DND-41 (cell line): ENCODE results near the gene HNRNPU.

Experiments
- ATAC-seq: fragments of 200-7000 bp; cut with Tn5 transposase; 3 replicates; pipeline ENCODE4 v1.9.1; 2021; ENCODE audit warnings: low read depth; ENCODE audit not compliant: insufficient read depth
- DNase-seq: peaks from one replicate; pipeline ENCODE4 v3.0.0-alpha.2; 2020
- H2AFZ ChIP-seq: 2 replicates; pipeline ENCODE4 v1.6.0; 2012; ENCODE audit warnings: low read depth, low read length
- H3K27ac ChIP-seq: 2 replicates; pipeline ENCODE4 v1.5.1; 2012; ENCODE audit warnings: low read length, inconsistent platforms
- H3K27me3 ChIP-seq: fragments of 200-600 bp; sonication (generic); 2 replicates; pipeline ENCODE4 v1.6.0; 2012; ENCODE audit warnings: low read length, mild to moderate bottlenecking, inconsistent platforms; ENCODE audit not compliant: insufficient read depth, poor library complexity
- H3K36me3 ChIP-seq: 2 replicates; pipeline ENCODE4 v1.5.1; 2012; ENCODE audit warnings: low read length, inconsistent platforms; ENCODE audit not compliant: insufficient read depth
- H3K4me1 ChIP-seq: 2 replicates; pipeline ENCODE4 v1.5.1; 2012; ENCODE audit warnings: mild to moderate bottlenecking, low read length; ENCODE audit not compliant: insufficient read depth
- H3K4me2 ChIP-seq: 2 replicates; pipeline ENCODE4 v1.6.0; 2012; ENCODE audit warnings: mild to moderate bottlenecking, moderate library complexity, low read length, inconsistent platforms; ENCODE audit not compliant: insufficient read depth
- H3K4me3 ChIP-seq, 2 experiments: fragments of 200-600 bp in 1 of 2; shearing (Covaris generic) in 1 of 2; 2 replicates each; pipeline ENCODE4 v1.5.1; 2012 to 2016; ENCODE audit warnings: inconsistent platforms in 2 of 2, low read length in 2 of 2, mild to moderate bottlenecking in 2 of 2, low read depth in 1 of 2, moderate library complexity in 1 of 2
- H3K79me2 ChIP-seq: 2 replicates; pipeline ENCODE4 v1.6.0; 2012; ENCODE audit warnings: low read length, inconsistent platforms; ENCODE audit not compliant: insufficient read depth
- H3K9ac ChIP-seq: 2 replicates; pipeline ENCODE4 v1.6.0; 2012; ENCODE audit warnings: low read depth, mild to moderate bottlenecking, inconsistent platforms, low read length, moderate library complexity
- H3K9me3 ChIP-seq: 2 replicates; pipeline ENCODE4 v1.5.1; 2012; ENCODE audit warnings: low read length, moderate library complexity, mild to moderate bottlenecking, inconsistent platforms; ENCODE audit not compliant: insufficient read depth, severe bottlenecking
- H4K20me1 ChIP-seq: 2 replicates; pipeline ENCODE4 v1.6.0; 2012; ENCODE audit warnings: low read length; ENCODE audit not compliant: insufficient read depth
- EZH2 ChIP-seq: IDR thresholded peaks from 3 replicates; pipeline ENCODE4 v1.6.1; 2012; ENCODE audit warnings: borderline replicate concordance, low read depth, mild to moderate bottlenecking, moderate library complexity, low read length, inconsistent platforms; ENCODE audit not compliant: severe bottlenecking
- TF ChIP-seq, protein P1 (sequence below): IDR thresholded peaks from 2 replicates; pipeline ENCODE4 v1.5.1; 2012; ENCODE audit warnings: borderline replicate concordance, low read length, moderate library complexity, mild to moderate bottlenecking; ENCODE audit not compliant: poor library complexity, severe bottlenecking; ENCODE audit errors: extremely low read depth

Gene HNRNPU

DNA sequence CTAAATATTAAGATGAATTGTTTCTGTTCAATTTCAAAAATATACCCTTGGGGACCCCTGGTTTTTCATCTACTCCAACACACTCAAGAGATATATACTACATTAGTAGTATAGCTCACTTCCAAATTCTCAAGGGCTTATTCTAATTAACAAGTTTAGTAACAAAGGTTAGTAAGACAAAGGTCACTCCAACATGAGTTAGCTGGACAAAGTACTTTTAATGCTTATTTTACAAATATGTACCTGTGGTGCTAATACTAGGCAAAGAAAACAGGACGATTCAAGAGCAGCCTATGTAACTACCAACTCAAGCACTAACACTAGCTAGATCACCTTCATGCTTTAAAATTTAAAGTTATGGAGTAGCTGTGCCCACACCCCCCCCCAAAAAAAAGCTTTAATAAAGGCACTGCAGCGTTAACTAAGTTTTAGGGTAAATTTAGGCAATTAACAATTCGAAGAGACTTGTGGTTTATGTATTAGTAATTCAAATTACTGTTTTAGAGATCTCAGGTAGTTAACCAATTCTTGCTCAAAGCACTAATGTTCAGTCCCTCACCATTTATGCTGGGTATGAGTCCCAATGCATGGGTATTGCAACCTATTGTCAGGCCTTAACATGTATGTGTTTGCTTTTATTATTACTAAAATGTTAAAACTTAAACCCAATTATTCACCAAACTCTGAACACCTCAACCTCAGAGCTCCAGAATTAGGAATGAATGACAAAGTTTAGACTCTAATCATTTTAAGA, 14.1 kb downstream of the HNRNPU start:
- ATAC-seq, result no peak

GRCh38 chr1:244849189-244849866, 15.0 kb downstream of the HNRNPU start:
- Histone ChIP-seq H3K4me3 (no peak overlapping the region), H3K9me3 (no peaks in the 10 kb centered on the region), H4K20me1 (peaks cover 40% of the 10 kb centered on the region; the same call in 1 of the 2 replicates), H3K79me2 (peaks cover 99% of the 10 kb centered on the region), H3K4me2 (no peak overlapping the region), H3K27me3 (no peaks in the 10 kb centered on the region), H3K27ac (no peak overlapping the region), H3K36me3 (peaks cover 100% of the 10 kb centered on the region), H2AFZ (no peak overlapping the region), H3K9ac (no peak overlapping the region), H3K4me1 (peaks cover 10% of the 10 kb centered on the region)
- no peak for TF ChIP-seq EZH2
- TF ChIP-seq, protein P1, sequence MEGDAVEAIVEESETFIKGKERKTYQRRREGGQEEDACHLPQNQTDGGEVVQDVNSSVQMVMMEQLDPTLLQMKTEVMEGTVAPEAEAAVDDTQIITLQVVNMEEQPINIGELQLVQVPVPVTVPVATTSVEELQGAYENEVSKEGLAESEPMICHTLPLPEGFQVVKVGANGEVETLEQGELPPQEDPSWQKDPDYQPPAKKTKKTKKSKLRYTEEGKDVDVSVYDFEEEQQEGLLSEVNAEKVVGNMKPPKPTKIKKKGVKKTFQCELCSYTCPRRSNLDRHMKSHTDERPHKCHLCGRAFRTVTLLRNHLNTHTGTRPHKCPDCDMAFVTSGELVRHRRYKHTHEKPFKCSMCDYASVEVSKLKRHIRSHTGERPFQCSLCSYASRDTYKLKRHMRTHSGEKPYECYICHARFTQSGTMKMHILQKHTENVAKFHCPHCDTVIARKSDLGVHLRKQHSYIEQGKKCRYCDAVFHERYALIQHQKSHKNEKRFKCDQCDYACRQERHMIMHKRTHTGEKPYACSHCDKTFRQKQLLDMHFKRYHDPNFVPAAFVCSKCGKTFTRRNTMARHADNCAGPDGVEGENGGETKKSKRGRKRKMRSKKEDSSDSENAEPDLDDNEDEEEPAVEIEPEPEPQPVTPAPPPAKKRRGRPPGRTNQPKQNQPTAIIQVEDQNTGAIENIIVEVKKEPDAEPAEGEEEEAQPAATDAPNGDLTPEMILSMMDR, result no peak
- DNase-seq (no peak), ATAC-seq (peak; percentile 20; the same call in 1 of the 3 replicates)

More for the DNA sequence above, 14.1 kb downstream of the HNRNPU start:
- no peak overlapping the region for H3K4me2 ChIP-seq
- TF ChIP-seq, protein P1, result no peak
- no peak for TF ChIP-seq EZH2
- H3K27ac ChIP-seq, result no peak overlapping the region
- H3K79me2 ChIP-seq, result peaks cover 99% of the 10 kb centered on the region
- no peaks in the 10 kb centered on the region for H3K9me3 ChIP-seq
- H3K4me1 ChIP-seq, result peaks cover 6% of the 10 kb centered on the region; the same call in 1 of the 2 replicates
- H3K4me3 ChIP-seq, result no peak overlapping the region
- H4K20me1 ChIP-seq, result peaks cover 48% of the 10 kb centered on the region
- H2AFZ ChIP-seq, result no peak overlapping the region
- no peaks in the 10 kb centered on the region for H3K27me3 ChIP-seq
- no peak for DNase-seq
- no peak overlapping the region for H3K9ac ChIP-seq
- peaks cover 100% of the 10 kb centered on the region for H3K36me3 ChIP-seq

- peaks cover 24% of the 10 kb centered on the region; the same call in 1 of the 2 replicates for H4K20me1 ChIP-seq
- no peak overlapping the region for H3K4me3 ChIP-seq
- no peak overlapping the region for H3K27ac ChIP-seq
- no peaks in the 10 kb centered on the region for H3K27me3 ChIP-seq
- no peak overlapping the region for H2AFZ ChIP-seq
- no peak overlapping the region for H3K9ac ChIP-seq
- H3K9me3 ChIP-seq, result no peaks in the 10 kb centered on the region
- H3K4me1 ChIP-seq, result peaks cover 28% of the 10 kb centered on the region
- no peak overlapping the region for H3K4me2 ChIP-seq
- ATAC-seq, result no peak
- DNase-seq, result no peak
- H3K36me3 ChIP-seq, result peaks cover 100% of the 10 kb centered on the region
- no peak for TF ChIP-seq EZH2
- TF ChIP-seq, protein P1, result no peak
- peaks cover 98% of the 10 kb centered on the region for H3K79me2 ChIP-seq
Measured at GRCh38 chr1:244846653-244847052, 17.7 kb downstream of the HNRNPU start.
